Measurements from ENCODE around the gene IFT88. TPM values are rescaled to one million over a fixed set of nuclear protein-coding genes. Genes with fewer than 3 reads are reported as not detected.

The IFT88 gene
- total RNA-seq, 1 experiment from 2014 or later = 5.2 TPM

GRCh38 chr13:20636079-20636478 lies 69.1 kb downstream of the IFT88 start:
- Histone ChIP-seq H4K20me1 (ENCODE audit: control insufficient read depth, insufficient read depth, insufficient read length) (no peaks in the 10 kb centered on the region), H2AFZ (ENCODE audit: low read length) (no peak overlapping the region), H3K79me2 (ENCODE audit: insufficient read depth, low read length) (no peaks in the 10 kb centered on the region), H3K4me2 (ENCODE audit: insufficient read depth, insufficient read length, low read length) (no peak overlapping the region), H3K79me1 (ENCODE audit: insufficient read depth, low read depth, low read length, poor library complexity, severe bottlenecking) (no peaks in the 10 kb centered on the region), H3K27me3 (ENCODE audit: insufficient read depth, low read length) (no peaks in the 10 kb centered on the region), H4K5ac (ENCODE audit: insufficient read length, low read depth, low read length) (no peak overlapping the region), H3T11ph (ENCODE audit: low read length) (no peak overlapping the region), H3K9me3 (ENCODE audit: control insufficient read depth, low read depth, low read length) (no peaks in the 10 kb centered on the region), H2BK20ac (ENCODE audit: low read depth, low read length, poor library complexity, severe bottlenecking) (no peak overlapping the region), H3K18ac (ENCODE audit: insufficient read length, low read depth, low read length) (no peak overlapping the region), H3K23me2 (ENCODE audit: insufficient read length, low read depth, low read length, poor library complexity, severe bottlenecking) (no peaks in the 10 kb centered on the region), H3K4me1 (ENCODE audit: insufficient read depth, low read length) (no peaks in the 10 kb centered on the region), H2BK120ac (ENCODE audit: low read depth, low read length, poor library complexity, severe bottlenecking) (no peak overlapping the region), H3K4ac (ENCODE audit: low read depth, low read length) (no peak overlapping the region), H3K9ac (ENCODE audit: extremely low read depth, insufficient read length, low read length) (no peak overlapping the region), H4K91ac (ENCODE audit: insufficient read length, low read depth, low read length) (no peak overlapping the region), H3K23ac (ENCODE audit: insufficient read length, low read depth, low read length) (no peak overlapping the region), H2BK15ac (ENCODE audit: low read depth, low read length) (no peak overlapping the region), H3K27ac (ENCODE audit: insufficient read length, low read depth, low read length) (no peak overlapping the region), H3K14ac (ENCODE audit: insufficient read depth, low read length) (no peak overlapping the region), H2AK5ac (ENCODE audit: insufficient read length, low read length) (no peak overlapping the region), H2BK12ac (ENCODE audit: insufficient read length, low read depth, low read length) (no peak overlapping the region), H3K56ac (ENCODE audit: insufficient read length, low read depth, low read length) (no peak overlapping the region), H4K8ac (replicated peaks; ENCODE audit: insufficient read length, low read depth, low read length) (no peak overlapping the region), H2BK5ac (ENCODE audit: insufficient read length, low read length) (no peak overlapping the region)
- Mint-ChIP-seq H3K9me3 (no peaks in the 10 kb centered on the region), H3K4me1 (no peaks in the 10 kb centered on the region), H3K27ac (no peak overlapping the region; a peak in 1 of 7 replicates), H3K36me3 (ENCODE audit: insufficient read depth in 1 of 3, low read depth in 3 of 3) (peaks cover 0 to 3% (median 0%) of the 10 kb centered on the region in 3 experiments; a peak in 1 of 7 replicates), H3K27me3 (ENCODE audit: low read depth) (no peaks in the 10 kb centered on the region), H3K4me3 (no peak overlapping the region)
- TF ChIP-seq CTCF (conservative IDR thresholded peaks at IDR 0.05) = no peak
- no peak for DNase-seq
- no CpG with 5 or more reads among the region's 1 CpG for WGBS (ENCODE audit: extremely low coverage, insufficient read length, low lambda C conversion rate)

All from H9 (cell line).